Stimulated activated CD8-positive, alpha-beta memory T cell treated with anti-CD3 and anti-CD28 coated beads, Interleukin-4, amount 100 ng/mL, for 4 hours (primary cell): Measurements from ENCODE around the gene CYB5A.

Experiments
- DNase-seq, 2 donors: peaks; one replicate each; pipeline ENCODE4 v3.0.0-alpha.2; 2020; ENCODE audit warnings: low read depth in 2 of 2, low spot score in 1 of 2

The CYB5A gene

GRCh38 chr18:74217476-74218143 is 74.2 kb downstream of the CYB5A start:
- DNase-seq, result no peak

GRCh38 chr18:74216661-74217110 is 75.1 kb downstream of the CYB5A start:
- DNase-seq, result no peak

GRCh38 chr18:74215863-74216262 is 75.9 kb downstream of the CYB5A start:
- DNase-seq, result no peak

- no peak for DNase-seq
These were observed 78.3 kb downstream of the CYB5A start for GRCh38 chr18:74213429-74213828.

- DNase-seq, result no peak
These were observed 87.1 kb downstream of the CYB5A start for GRCh38 chr18:74204526-74205152.

GRCh38 chr18:74203811-74204210 is 88.0 kb downstream of the CYB5A start:
- no peak for DNase-seq
